ENCODE data around the gene RNF223.
"Not testable (repeated sequence)": the region's sequence is repeated elsewhere in the genome, so short reads cannot be mapped to it uniquely, and the experiment has no call there.

RNF223 gene

DNA sequence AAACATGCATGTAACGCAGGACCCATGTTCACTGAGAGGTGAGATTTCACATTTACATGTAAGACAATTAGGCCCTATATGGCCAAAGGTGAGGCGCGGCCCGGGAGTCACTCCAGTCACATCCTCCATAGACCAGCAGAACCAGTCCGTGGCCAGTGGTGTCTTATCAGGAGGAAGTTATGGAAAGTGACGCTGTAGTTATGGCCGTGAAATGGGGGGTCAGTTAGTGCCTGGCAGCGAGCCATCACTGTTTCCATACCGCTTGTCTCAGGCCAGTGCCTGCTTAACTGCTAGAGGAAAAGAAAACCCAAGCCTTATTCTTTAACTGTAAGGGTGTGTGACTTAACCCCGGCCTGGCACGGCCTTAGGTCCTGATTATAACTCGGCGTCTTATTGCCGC lies 35.6 kb upstream of the RNF223 start:
- DNase-seq (ENCODE audit: low read depth), result no peak

DNA sequence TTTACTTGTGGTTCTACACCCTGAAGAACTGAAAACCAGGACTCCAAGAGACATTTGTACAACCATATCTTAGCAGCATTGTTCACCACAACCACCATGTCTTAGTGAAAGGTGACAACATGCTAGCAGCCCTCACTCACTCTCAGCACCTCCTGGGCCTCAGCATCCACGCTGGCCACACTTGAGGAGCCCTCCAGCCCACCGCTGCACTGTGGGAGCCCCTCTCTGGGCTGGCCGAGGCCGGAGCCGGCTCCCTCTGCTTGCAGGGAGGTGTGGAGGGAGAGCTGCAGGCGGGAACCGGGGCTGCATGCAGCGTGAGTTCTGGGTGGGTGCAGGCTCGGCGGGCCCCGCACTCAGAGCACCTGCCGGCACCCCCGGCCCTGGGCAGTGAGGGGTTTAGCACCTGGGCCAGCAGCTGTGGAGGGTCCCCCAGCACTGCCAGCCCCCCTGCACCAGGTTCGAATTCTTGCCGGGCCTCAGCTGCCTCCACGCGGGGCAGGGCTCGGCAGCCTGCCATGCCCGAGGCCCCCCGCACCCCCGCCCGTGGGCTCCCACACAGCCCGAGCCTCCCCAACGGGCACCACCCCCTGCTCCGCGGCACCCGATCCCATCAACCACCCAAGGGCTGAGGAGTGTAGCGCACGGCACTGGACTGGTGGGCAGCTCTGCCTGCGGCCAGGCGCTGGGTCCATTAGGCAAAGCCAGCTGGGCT lies 32.6 kb upstream of the RNF223 start:
- DNase-seq (ENCODE audit: low read depth), result no peak

DNA sequence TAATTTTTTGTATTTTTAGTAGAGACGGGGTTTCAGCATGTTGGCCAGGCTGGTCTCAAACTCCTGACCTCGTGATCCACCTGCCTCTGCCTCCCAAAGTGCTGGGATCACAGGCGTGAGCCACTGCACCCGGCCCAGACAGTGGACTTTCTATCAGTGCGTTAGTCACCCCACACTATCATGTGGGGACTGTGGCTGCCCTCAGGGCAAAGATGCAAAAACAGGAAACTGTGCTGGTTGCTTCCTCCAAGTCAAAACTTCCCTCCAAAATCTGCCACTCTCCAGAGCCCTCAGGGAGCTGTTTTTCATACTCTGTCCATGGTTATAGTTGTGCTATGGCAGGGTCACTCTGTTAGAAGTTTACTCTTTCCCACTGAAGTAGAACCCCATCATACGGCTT lies 30.0 kb upstream of the RNF223 start:
- not testable (repeated sequence) for DNase-seq (ENCODE audit: low read depth)

DNA sequence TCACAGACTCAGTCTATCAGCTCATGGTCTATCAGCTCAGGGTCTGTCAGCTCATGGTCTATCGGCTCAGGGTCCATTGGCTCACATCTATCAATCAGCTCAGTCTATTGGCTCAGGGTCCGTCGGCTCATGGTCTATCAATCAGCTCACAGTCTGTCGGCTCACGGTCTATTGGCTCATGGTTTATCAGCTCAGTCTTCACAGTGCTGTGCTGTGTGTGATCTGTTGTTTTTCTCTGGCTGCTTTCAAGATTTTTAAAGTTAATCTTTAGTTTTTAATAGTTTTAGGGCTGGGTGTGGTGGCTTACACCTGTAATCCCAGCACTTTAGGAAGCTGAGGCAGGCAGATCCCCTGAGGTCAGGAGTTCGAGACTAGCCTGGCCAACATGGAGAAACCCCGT lies 27.4 kb upstream of the RNF223 start:
- DNase-seq (ENCODE audit: low read depth), result no peak

DNA sequence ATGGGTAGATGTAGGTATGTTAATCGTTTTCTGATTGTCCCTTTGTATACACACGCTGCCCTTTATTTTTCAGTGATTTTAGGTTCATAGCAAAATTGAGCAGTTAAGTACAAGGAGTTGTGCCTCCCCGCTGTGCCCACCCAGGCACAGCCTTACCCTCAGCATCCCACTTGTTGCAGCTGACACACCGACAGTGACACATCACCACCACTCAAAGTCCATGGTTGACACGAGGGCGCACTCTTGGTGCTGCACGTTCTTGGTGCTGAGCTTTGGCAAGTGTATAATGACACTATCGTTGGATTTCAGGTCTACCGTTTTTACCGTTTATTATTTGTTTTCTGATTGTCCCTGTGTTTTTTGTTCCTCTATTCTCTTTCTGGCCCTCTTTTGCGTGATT lies 26.2 kb upstream of the RNF223 start:
- no peak for DNase-seq (ENCODE audit: low read depth)

DNA sequence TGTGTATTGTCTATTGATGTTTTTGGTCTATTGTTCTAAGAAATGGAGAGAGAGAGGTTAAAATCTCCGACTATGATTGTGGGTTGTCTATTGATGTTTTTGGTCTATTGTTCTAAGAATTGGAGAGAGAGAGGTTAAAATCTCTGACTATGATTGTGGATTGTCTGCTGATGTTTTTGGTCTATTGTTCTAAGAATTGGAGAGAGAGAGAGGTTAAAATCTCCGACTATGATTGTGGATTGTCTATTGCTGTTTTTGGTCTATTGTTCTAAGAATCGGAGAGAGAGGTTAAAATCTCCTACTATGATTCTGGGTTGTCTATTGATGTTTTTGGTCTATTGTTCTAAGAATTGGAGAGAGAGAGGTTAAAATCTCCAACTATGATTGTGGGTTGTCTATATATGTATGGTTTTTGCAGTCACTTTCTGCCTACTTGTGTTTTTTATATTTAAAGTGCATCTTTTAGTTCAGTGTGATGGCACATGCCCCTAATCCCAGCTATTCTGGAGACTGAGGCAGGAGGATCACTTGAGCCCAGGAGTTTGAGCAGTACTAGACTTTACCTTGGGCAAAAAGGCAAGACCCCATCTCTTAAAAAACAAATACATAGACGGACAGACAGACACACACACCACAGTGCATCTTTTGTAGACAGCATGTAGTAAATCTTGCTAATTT lies 25.5 kb upstream of the RNF223 start:
- no peak for DNase-seq (ENCODE audit: low read depth)

DNA sequence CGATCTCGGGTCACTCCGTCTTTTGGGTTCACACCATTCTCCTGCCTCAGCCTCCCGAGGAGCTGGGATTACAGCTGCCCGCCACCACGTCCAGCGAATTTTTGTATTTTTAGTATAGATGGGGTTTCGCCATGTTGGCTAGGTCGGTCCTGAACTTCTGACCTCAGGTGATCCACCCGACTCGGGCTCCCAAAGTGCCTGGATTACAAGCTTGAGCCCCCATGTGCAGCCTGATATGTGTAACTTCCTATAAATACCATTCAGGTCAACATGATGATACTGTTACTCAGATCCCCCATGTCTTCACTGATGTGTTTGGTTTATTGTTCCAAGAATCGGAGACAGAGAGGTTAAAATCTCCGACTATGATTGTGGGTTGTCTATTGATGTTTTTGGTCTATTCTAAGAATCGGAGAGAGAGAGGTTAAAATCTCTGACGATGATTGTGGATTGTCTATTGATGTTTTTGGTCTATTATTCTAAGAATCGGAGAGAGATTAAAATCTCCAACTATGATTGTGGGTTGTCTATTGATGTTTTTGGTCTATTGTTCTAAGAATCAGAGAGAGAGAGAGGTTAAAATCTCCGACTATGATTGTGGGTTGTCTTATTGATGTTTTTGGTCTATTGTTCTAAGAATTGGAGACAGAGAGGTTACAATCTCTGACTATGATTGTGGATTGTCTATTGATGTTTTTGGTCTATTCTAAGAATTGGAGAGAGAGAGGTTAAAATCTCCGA lies 24.7 kb upstream of the RNF223 start:
- DNase-seq (ENCODE audit: low read depth), result no peak

DNA sequence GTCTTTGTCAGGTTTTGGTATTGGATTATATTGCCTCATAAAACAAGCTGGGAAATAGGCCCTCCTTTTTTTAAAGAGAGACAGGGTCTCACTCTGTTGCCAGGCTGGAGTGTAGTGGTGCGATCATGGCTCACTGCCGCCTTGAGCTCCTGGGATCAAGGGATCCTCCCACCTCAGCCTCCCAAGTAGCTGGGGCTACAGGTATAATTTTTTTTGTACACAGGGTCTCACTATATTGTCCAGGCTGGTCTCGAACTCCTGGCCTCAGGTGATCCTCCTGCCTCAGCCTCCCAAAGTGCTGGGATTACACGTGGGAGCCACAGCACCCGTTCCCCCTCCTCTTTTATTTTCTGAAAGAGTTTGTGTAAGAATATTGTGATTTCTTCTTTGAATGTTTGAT lies 22.0 kb upstream of the RNF223 start:
- DNase-seq (ENCODE audit: low read depth), result not testable (repeated sequence)

DNA sequence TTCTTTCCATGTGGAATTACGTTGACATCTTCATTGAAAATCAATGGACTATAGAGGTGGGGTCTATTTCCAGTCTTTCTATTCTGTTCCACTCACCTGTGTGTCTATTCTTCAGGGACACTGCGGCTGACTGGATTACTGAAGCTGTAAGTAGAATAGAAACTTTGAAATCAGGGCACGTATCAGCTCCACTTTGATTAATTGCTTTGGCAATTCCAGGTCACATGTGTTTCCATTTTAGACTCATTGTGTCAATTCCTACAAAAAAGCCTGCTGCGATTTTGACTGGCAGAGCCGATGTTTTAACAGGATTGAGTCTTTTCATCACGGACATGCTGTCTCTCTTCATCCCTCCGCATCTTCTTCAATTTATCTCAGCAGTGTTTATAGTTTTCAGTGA lies 20.9 kb upstream of the RNF223 start:
- no peak for DNase-seq (ENCODE audit: low read depth)

DNA sequence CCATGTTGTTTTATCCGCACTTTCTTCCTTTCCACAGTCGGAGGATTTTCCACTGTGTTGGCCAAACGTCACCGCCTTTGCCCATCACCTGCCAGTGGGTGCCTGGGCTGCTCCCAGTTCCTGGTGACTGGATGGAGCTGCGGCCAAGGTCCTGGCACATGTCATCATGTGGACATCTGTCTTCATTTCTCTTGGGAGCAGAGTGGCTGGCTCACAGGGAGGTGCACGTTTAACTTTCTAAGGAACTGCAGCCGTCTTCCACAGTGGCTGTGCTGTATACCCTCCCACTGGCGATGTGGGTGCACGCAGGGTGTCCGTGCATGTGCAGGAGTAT lies 19.5 kb upstream of the RNF223 start:
- no peak for DNase-seq (ENCODE audit: low read depth)

DNA sequence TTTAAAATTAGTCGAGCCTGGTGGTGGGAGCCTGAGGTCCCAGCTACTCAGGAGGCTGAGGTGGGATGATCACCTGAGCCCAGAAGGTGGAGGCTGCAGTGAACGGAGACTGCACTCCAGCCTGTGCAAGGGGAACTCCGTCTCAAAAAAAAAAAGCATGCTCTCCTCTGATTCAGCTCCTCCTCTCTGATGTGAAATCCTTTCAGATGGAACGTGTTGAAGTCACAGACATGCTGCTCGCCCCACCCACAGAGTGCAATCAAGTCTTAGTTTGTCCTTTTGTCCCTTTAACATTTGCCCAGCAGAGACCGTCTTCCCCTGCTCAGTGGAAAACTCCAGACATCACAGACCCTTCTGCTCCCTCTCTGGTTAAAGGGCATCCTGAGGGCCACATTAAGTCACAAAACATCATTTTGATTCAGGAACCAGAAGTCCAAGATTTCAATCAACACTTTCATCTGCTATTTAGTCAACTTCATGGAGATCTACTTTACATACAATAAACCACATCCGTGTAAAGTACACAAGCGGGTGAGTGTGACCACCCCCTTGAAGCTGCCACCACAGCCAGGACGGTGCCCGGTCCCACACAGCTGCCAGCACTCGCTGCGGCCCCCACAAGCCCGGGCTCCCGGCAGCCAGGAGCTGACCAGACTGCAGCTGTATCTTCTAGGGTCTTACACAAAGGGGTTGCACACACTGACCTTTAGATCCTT lies 18.9 kb upstream of the RNF223 start:
- no peak for DNase-seq (ENCODE audit: low read depth)

DNA sequence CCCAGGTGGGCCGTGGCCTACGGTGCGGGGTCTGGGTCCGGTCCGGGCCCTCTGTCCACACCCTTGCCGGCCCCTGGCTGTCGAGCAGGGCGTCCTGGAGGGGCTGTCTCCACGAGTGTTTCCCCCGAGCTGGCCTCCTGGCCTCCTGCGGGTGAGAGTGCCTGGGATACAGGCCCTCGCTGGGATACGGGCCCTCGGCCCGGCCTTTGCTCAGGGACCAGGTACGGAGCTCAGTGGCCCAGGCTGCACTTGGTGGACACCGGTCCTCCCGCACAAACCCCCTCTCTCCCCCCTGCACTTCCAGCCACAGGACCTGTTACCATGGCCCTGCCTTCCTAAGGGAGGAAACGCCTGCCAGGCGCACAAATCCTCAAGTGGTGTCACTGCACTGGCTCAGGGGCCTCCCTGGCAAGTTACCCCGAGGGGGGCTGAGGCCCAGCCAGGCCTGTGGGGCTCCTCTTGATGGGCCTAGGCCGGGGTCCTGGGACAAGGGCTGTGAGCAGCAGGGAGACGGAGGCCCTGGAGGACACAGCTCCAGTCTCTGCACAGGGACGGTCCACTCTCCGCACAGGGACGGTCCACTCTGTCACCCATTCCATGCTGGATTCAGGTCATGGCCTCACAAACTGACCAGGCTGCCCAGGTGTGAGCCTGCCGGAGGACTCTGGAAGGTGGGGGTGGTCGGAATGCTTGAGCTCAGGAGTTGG lies 18.2 kb upstream of the RNF223 start:
- DNase-seq (ENCODE audit: low read depth), result no peak

DNA sequence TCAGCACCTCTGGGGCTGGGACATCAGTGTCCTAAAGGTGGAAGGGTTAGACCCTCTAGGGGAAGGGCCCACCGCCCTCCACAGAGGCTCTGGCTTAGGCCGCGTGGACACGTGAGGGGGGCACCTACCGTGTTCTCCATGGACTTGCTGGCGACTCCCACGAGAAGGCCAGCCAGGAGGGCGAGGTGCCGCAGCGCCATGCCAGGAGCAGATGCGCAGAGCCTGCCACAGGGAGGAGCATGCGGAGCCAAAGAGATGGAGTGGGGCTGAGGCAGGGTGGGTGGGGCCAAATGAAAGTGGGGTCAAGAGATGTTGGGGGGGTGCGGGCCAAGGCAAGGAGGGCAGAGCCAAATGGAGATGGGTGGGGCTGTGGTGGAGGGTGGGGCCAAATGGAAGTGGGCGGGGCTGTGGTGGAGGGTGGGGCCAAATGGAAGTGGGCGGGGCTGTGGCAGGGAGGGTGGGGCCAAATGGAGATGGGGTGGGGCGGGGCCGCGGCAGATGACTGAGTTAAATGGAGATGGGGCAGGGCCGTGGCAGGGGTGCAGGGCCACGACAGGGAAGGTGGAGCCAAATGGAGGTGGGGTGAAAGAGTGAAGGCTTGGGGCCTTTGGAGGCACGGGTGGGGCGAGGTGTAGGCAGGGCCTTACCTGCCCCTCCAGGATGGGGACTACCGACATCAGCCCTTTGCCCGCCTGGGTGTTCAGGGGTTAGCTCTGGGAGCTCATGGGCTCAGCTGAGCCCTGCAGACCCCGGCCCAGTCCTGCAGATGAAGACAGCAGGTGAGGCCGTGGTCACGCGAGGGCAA lies 17.4 kb upstream of the RNF223 start:
- no peak for DNase-seq (ENCODE audit: low read depth)

DNA sequence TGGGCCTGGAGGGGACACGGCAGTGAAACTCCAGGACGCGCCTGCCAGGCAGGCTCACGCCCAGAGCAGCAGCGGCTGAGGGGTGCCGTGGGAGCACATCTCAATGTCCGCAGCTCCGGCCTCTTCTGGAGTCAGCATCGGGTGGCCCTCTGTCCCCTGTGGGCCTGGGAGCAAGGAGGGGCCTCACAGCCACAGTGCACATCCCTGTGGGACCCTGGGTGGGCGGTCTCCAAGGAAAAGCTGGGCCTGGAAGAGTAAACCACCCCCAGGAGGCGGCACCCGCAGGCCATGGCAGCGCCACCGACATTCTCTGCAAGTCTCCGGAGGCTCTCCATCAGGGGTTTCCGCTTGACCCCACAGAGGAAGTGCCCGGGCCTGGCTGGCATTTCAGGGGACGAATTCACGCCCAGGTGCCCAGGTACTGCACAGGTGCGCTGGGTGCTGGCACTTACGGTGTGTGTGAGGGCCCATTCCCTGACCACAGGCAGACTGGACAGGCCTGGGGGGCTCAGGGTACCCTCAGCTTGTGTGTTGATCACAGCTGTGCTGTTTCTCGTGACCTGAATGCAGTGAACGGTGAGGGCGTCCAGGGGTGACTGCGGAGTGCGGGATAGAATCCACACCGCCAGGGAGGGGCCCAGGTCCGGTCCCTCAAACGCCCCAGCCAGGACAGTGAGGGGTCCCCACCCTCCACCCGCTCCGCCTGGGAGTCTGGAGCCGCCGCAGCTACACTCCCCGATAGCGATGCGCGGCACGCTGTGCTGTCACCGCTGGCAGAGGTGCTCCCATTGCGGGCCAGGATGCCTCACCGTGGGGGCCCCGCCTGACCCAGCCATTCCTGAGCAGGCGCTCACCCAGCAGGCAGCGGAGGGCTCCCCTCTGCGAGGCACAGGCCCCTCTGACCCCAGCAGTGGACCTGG lies 16.6 kb upstream of the RNF223 start:
- no peak for DNase-seq (ENCODE audit: low read depth)

DNA sequence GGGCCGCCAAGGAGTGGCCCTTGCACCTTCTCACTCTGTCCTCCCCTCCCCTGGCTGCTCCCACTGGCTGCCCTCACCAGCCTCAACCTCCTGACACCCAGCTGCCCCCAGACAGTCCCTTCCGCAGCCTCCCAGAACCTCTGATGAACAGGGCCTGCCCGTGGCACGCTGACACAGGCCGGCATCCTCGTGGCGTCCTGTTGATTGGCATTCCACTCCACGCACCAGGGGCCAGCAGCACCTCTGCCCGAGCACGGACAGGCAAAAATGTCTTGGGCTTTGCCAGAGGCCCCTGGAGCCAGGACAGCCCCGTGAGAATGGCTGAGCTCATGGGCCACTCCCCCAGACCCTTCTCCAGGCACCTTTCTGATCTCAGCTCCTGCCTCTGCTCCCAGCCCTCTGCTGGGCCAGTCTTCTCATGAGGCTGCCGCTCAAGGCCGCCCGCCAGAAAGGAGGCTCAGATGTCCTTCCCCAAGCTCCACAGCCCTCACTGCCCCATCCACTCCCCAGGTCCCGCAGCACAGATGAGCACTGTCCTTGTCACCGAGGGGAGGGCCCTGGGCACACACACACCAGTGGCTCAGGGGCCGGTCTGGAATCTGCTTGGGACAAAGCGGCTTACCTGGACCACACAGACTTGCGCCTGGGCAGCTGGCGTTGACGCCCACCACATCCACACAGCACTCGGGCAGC lies 15.8 kb upstream of the RNF223 start:
- DNase-seq (ENCODE audit: low read depth), result no peak

DNA sequence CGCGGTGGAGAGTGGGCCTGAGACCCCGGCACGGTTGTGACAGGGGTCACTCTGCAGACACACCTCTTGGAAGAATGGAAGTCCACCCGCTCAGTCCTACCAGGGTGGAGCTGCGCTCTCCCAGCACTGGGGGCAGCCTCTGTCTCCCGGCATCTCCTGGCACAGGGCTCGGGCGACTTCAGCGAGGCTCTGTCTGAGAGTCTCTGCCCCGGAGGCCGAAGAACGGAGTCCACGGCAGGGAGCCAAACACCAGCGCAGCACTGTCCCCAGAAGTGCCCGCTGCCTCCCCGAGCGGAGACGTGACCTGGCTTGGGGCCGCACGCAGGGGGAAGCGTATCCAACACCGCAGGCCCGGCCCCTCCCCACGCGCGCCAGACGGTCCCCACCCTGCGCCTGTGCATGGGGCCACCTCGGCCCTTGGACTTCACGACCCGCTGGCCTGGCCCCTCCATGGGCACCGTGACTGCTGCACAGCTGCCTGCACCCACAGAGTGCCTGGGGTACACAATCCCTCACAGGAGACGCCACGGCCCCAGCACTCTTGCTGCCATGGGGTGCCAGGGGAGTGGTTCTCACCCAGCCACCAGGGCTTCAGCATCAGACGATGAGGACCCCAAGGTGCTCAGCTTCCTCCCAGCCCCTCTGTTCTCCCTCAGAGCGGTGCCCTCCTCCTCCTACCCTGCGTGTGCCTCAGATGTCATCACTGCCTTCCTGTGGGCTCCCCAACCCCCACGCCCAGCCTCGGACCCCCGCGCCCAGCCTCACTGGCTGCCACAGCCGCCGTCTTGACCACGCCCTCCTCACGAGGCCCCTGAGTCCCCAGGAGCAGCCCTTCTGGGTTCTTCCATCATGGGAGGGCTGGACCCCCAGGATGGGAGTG lies 14.9 kb upstream of the RNF223 start:
- no peak for DNase-seq (ENCODE audit: low read depth)

DNA sequence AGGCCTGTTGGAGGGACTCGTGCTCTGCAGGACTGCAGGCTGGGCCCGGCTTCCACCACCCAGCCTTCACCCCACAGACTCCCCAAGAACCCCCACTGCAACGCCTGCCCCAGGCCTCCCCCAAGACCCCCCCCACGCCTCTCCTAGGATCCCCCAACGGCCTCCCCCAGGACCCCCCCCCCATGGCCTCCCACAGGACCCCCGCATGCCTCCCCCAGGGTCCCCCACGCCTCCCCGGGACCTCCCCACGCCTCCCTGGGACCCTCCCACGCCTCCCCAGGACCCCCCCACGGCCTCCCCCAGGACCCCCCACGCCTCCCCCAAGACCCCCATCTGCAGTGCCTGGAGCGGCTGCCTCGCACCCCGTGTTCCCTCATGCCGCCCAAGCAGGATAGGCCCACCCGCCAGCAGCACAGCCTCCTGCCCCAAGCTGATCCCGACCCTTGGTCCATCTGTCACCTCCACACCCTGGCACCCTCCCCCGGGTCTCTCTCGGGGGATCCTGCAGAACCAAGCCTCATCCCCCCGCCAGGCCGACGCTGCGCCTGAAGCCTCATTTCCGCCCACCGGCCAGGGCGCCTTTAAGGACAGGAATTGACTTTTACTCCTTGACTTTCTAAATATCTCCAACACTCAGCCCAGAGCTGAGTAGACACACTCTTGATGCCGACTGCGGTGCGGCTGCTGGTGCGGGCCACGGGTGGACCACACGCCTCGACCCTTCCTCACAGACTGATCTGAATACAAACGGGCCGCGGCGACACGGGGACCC lies 14.1 kb upstream of the RNF223 start:
- DNase-seq (ENCODE audit: low read depth), result no peak

Data from activated T-helper 1 cell treated with Interleukin-2 at 50 U/mL for 16 hours (primary cell).